Activated CD4-positive, alpha-beta T cell treated with anti-CD3 and anti-CD28 coated beads, Interleukin-2, amount 50 U/mL, for 48 hours (primary cell): ENCODE data around the gene IRF7.
"Not testable (repeated sequence)": the region's sequence is repeated elsewhere in the genome, so short reads cannot be mapped to it uniquely, and the experiment has no call there.

Experiments
- DNase-seq, 2 experiments: peaks; one replicate each; pipeline ENCODE4 v3.0.0-alpha.2; 2020

IRF7 gene

DNA sequence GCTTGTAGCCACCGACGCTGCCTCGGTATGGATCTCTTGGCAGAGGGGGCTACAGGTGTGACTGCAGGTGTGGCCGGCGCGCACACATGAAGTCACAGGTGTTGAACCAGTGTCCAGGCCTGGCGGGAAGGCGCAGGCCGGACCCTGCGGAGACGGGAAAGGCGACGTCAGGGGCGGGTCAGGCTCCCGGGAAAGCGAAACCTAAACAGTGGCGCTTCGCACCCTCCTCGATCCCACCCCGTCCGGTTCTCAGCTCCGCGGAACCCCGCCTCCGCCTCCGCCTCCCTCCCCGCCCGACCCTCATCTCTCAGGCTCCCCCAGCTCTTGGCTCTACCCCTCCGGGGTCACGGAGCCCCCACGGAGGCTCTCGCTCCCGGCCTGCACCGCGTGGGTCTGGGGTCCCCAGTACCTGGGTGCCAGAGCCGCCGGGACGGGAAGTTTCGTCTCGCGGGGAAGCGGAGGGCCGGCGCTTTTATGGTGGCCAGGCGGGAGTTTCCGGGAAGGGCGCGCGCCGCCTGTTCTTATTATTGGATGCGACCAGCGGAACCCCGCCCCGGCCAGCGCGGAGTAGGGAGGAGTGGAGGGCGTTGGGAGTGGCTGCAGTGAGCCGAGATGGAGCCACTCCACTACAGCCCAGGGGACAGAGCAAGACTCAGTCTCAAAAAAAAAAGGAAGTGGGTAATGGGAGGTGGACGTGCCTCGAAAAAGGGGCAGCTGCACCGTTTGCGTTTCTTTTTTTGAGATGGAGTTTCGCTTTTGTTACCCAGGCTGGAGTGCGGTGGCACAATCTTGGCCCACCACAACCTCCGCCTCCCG, at the start of gene IRF7:
Gene IRF7 (minus strand): TSS at position 447 of the 816 bp plus-strand sequence. CDS start 586 bp downstream, outside the sequence.
- peak; percentile 90 to 94 for DNase-seq

DNA sequence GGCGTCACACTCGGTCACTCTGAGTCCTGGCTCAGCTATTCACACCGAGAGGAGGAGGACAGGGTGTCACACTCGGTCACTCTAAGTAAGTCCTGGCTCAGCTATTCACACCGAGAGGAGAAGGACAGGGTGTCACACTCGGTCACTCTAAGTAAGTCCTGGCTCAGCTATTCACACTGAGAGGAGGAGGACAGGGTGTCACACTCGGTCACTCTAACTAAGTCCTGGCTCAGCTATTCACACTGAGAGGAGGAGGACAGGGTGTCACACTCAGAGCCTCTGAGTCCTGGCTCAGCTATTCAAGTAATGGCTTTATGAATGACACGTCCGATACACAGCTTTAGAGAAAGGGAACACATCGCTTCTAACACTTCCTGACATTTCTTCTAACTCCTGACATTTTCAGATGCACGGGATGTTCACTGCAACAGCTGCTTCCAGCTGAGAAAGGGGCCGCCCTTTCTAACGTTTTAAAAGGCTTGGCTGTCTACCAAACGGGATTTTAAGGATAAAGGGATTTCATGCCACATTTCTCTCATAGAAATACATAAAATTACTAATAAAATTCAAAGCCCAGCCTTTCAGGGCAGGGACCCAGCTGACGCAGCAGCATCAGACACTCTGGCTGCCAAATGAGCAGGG, 49.4 kb upstream of the IRF7 start:
- DNase-seq: no peak

DNA sequence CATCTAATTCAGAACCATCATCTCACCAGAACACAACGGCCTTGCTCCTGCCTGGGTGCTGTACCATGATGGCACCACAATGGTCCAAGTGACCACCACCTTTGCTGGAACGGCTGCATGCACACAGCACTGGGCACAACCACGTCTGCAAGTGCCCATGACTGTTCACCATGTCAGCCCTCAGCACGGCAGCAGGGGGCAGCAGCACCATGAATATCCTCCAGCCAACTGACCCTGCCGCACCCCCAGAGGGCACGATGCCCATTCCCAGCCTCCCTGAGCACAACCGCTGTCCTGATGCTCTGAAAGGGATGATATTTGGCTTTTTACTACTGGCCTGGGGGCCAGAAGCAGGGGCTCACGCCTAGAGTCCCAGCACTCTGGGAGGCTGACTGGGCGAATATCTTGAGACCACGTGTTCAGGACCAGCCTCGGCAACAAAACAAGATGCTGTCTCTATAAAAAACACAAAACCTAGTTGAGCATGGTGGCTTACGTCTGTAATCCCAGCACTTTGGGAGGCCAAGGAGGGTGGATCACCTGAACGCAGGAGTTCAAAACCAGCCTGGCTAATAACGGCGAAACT, 47.0 kb upstream of the IRF7 start:
- peak; percentile 46 to 56 for DNase-seq

DNA sequence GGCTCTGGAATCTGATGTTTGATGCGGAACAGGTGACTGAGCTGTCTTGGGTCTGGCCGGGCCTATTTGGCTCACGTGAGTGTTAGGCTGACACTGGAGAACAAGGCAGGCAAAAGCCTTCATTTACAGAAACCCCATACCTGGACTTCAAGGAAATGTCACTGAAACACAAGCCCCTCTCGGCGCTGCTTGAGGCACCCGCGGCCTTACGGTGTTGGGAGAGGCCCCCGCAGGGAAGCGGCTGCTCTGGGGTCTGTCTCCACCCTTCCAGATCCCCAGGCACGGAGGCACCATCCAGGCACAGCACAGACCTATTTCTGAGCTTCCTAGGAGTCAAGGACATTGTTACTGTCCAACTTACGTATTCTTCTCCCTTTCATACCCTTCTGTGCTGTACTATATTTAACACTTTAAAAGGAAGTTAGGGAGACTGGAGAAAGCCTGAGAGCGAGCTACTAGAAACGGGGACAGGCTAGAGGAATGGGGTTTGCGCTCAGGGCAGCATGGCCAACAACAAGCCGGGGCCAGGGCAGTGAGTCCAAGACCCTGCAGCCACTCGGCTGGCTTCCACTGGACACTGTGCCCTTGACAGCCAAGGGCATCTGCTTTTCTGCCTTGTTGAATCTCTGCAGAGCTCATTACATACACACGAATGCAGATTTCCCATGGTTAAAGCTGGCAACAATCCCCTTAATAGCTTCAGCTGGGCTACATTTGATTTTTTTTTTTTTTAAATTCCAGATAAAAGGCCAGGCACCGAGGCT, 45.1 kb upstream of the IRF7 start:
- no peak for DNase-seq

DNA sequence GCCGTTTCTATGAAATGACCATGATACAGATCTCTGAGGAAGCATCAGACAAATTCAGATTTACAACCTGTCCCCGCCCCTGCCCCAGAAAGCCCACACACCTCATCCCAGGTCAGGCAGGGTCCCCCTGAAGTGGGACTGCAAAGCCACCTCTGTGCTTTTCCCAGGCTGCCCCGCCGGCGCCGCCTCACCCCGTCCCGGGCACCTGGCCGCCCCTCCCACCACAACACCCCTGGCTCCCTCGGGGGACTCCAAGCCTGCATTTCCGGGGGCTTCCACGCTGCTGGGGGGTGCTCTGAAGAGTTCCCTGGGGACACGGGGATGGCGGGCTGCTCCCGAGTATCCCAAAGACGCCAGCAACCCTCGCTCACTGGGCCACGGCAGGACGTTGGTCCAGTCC, 44.5 kb upstream of the IRF7 start:
- DNase-seq: no peak

DNA sequence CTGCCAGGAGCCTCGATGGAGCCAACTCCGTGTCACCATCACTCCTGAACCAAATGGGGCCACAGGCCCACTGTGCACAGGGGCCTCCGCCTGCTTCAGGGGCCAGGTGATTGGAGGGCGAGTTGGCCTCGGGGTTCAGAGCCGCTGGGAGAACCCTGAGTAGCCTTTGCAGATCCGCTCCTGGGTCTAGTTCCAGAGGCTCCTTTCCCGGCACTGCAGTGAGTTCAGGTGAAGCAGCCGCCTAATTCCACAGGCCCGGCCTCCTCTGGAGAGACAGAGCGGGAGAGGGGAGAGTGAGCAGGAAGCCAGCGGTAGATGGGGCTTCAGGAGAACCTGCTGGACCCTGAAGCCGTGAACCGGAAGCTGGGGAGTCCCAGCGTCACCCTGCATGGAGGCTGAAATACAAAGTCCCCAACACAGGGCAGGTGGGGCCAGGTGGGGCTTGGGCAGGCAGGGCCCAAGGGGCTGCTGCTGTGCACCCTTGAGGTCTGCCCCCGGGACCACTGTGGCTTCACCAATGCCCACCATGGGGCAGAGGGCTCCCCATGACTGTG, 43.9 kb upstream of the IRF7 start:
- DNase-seq: no peak

DNA sequence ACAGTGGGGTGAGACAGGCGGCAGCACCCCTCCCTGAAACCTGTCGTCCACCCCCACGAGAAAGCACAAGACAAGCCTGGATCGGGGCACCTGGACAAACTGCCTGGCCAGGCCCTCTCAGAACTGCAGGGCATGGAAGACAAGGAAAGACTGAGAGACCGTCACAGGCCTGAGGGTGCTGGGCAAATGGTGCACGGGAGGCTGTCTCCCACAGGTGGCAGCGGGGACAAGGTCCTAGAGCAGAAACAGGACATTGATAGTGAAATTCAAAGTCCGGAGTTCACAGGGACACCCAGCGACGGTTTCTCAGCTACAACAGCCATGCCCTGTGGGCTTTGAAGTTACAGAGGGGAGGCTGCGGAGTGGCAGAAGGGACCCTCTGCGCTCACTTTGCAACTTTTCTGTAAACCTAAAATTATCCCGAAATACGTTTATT, 42.0 kb upstream of the IRF7 start:
- DNase-seq: no peak

DNA sequence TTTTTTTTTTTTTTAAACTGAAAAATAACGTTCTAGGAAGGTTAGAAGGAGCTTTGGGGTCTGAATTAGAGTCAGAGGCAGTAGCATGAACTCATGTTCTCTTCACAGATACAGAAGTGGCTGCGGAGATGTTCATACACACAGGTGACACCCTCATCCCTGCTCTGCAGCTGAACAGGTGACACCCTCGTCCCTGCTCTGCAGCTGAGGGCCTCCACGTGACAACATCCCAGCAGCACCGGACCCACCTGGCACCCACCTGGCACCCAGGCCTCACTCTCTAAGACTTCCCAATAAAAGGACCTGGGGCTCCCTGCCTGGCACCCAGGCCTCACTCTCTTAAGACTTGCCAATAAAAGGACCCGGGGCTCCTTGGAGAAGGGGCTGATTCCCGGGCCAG, 41.1 kb upstream of the IRF7 start:
- no peak for DNase-seq

DNA sequence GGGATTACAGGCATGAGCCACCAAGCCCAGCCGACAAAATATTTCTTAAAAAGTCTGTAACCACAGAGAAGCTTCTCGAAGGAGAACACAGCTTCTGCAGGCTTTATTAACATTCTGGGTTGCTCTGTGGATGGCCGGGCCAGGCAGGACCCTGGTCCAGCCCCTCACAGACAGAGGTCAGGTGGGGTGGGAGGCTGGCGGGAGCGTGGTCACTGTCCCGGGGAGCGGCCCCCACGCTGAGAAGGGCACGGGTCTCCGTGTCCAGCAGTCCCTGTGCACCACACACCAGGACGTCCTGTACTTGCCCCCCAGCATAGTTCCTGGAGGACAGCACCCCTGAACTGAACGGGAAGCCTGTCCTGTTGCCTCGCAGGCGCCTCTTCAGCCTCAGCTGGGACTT, 40.7 kb upstream of the IRF7 start:
- no peak for DNase-seq

DNA sequence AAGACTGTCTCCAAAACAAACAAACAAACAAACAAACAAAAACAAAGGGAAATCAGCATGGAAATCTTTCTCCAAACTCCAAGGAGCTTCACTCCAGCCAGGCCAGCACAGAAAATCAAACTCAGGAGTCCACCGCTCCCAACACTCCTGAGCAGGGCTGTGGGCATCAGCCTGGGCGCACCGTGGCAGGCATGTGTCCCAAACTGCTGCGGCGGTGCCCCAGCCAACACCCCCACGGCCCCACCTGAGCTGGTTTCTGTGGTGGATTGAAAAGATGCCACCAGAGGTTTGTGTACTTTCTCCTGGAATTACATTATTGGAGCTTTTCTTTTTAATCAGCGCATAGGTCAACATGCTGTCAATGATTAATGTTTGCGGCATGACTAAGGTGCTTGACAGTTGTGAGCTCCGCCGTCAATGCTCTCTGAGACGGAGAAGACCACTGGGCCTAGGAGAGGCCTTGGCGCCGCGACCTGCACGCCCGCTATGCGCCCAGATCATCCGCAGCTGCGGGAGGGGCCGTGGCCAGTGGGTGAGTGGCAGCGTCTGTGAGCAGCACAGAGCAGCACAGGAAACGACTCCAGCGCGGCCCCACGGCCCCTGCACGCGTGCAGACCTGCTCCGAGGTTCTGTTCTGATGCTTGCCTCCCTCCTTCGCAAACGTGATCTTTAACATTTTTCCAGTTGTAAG, 39.4 kb upstream of the IRF7 start:
- DNase-seq: no peak

DNA sequence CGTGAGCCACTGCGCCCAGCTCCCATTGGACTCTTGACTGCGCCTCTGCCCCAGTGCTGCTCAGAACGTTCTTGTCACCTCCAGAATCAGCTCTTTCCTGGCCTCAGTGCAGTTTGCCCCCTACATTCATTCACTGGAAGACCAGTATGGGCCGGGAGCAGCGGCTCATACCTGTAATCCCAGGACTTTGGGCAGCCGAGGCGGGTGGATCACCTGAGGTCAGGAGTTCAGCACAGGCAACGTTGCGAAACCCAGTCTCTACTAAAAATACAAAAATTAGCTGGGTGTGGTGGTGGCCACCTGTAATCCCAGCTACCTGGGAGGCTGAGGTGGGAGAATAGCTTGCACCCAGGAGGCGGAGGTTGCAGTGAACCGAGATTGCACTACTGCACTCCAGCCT, 38.7 kb upstream of the IRF7 start:
- DNase-seq: not testable (repeated sequence)

DNA sequence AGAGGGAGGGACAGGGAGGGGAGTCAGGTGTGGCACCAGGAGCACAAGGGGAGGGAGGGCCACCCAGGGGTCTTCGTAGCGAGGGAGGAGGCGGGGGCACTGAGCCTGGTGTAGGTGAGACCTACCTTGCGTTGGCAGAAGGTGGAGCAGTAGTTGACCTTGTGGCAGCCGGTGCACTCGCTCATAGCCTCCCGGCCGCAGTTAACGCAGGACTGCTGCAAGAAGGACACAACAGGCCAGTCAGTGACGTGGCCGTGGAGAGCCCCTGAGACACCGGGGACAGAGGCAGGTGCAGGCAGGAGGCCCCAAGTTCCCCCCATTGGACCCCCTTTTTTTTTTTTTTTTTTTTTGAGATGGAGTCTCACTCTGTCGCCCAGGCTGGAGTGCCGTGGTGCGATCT, 38.1 kb upstream of the IRF7 start:
- DNase-seq: no peak

DNA sequence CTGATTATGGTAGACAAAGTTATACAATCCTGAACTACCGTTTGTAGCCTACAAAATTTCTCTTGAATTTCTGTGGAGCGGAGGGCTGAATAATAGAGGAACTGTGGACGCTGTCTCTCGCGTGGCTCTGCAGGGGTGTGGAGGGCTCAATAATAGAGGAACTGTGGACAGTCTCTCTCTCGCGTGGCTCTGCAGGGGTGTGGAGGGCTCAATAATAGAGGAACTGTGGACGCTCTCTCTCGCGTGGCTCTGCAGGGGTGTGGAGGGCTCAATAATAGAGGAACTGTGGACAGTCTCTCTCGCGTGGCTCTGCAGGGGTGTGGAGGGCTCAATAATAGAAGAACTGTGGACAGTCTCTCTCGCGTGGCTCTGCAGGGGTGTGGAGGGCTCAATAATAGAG, 37.4 kb upstream of the IRF7 start:
- DNase-seq: not testable (repeated sequence)

DNA sequence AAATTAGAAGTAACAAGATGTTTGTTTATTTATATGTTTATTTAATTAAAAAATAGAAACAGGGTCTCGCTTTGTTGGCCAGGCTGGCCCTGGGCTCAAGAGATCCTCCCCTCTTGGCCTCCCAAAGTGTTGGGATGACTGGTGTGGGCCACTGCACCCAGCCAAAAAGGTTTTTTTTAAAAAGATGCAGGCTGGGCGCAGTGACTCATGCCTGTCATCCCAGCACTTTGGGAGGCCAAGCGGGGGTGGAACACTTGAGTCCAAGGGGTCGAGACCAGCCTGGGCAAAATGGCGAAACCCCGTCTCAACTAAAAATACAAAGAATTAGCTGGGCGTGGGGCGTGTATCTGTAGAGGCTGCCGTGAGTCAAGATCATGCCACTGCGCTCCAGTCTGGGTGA, 34.7 kb upstream of the IRF7 start:
- DNase-seq: no peak

DNA sequence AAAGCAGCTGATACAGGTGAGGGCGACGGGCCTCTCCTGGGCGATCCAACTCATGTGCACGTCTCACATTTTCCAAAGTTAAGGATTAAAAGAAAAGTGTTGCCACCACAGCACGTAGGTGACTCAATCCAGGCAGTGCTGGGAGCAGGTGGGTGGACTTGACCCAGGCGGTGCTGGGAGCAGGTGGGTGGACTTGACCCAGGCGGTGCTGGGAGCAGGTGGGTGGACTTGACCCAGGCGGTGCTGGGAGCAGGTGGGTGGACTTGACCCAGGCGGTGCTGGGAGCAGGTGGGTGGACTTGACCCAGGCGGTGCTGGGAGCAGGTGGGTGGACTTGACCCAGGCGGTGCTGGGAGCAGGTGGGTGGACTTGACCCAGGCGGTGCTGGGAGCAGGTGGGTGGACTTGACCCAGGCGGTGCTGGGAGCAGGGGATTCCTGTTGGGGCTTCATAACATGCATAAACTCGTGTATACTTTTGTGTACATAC, 32.0 kb upstream of the IRF7 start:
- DNase-seq: not testable (repeated sequence)

DNA sequence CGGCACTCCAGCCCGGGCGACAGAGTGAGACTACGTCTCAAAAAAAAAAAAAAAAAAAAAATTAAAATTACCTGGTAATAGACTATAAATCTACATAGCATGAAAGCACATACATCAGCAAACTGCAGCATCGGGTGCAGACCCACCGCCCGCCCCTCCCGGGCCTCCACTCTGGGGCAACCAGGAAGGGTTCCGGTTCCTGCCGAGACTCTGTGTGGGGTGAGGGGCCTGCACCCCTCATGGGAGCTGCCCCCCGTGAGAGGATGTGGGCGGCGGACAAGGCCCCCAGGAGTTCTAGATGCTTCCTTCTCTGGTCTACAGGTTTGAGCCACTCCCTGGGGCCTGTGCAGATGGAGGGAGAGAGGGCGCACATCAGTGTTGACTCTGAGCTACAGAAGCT, 30.5 kb upstream of the IRF7 start:
- DNase-seq: no peak

DNA sequence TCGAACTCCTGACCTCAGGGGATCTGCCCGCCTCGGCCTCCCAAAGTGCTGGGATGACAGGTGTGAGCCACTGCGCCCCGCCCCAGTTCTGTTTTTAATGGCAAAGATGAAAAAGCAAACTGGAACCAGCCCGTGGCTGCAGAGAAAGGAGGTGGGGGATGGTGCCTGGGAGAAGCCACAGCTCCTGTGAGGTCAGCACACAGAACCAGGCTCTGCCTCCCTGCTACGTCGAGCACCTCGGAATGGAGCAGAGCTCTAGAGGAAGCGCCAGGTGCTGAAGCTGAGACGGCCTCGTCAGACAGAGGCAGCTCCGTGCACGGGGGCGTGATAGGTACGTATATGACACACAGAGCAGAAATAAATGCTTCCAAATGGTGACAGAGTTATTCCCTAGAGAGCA, 29.8 kb upstream of the IRF7 start:
- no peak for DNase-seq

DNA sequence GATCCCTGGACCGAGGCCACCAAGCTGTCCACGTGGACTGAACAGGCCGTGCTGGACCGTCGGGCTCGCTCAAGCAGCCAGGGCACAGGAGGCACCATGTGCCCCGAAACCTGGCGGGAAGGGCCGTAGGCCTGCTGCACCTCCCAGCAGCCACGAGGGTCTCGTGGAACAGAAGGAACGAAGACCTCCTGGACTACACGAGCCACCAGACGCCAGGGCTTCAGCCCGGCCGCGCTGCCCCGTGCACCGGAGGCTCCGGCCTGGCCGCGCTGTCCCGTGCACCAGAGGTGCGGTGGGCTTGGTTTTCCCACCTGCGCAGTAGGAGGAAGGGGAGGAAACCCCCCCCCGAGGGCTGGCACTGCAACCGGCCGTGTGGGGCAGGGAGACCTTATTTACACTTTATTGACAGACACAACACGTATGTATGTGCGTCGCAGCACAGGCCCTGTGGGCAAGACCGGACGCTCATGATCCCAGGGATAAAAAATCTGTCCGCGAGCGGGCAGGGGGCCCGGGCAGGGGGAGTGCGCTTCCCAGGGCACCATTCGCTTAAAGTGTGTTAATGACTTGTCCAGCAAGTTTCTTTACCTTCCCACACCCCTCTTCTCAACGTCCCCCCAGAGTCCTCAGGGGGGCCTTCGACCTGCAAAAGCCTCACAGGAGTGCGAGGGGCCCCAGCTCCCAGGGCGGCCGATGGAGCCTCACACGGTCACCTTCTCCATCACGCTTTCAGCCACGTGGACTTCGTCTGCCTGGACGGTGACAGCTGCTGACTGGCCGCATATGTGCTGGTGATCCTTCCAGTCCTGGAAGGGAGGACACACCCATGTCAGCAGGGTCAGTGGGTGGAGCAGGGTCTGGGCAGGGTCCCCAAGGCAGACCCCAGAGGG, 28.3 kb upstream of the IRF7 start:
- no peak for DNase-seq

DNA sequence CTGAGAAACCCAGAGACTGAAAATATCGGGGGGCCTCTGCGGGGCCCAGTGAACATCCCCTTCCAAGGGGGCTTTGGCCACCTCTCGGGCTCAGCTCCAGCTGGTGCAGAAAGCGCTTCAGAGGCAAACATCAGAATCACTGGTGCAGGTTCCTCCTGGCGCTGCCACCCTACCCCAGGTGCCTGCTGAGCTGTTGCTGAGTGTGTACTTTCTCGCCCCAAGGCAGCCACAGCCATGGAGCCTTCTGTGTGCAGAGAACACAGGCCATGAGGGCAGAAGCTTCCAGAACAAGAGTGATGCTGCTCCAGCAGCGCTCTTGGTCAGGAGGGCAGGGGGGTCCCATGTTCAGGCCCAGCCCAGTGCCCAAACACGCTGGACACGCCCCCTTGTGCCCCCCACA, 27.6 kb upstream of the IRF7 start:
- DNase-seq: no peak

DNA sequence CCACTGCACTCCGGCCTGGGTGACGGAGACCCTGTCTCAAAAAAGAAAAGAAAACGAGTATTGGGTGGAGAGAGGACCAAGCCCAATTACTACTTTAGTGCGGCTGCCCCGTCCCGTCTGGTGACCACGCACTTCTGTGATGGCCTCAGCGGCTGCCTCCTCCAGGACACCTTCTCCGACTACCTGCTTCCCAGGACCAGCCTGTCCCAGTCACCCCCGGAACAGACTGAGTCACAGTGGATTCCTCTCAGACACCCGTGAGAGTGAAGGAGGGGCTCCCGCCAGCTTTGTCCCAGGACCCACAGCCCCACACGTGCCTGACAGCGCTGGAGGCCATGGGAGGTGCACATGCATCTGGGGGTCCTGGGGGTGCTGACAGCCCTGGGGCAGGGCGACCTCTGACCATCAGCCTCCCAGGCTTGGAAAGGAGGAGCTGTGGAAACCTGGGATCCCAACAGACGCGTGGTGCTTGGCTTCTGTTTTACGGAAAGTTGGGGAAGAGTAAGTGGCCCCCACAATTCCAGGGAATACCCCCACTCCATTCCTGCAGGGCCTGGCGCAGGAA, 26.1 kb upstream of the IRF7 start:
- DNase-seq: no peak
